T-cell (primary cell): ENCODE measurements around the gene GATA2. TPM values are rescaled to one million over a fixed set of nuclear protein-coding genes. Genes with fewer than 3 reads are reported as not detected.

Source experiments
- ATAC-seq, 4 experiments: fragments of 200-7000 bp in 3 of 4; fragments of 150-1000 bp in 1 of 4; cut with Tn5 transposase; replicated peaks in 1 of 4; 1 replicate in 3 of 4; 2 replicates in 1 of 4; pipeline ENCODE4 v1.10.0; 2021; ENCODE audit warnings: moderate library complexity in 3 of 4, mild to moderate bottlenecking in 2 of 4, moderate number of reproducible peaks in 1 of 4
- CTCF ChIA-PET, 2 donors: fragments of 300-600 bp; sonication (Branson Sonifier 250); formaldehyde crosslinking; loops; one replicate each; lab custom pipeline; 2022; ENCODE audit warnings: antibody characterized with exemption in 2 of 2; lab: Charles Lee
- POLR2A ChIA-PET, 2 donors: fragments of 300-600 bp; sonication (Branson Sonifier 250); formaldehyde crosslinking; loops; one replicate each; lab custom pipeline; 2022; ENCODE audit warnings: antibody characterized with exemption in 2 of 2; lab: Charles Lee
- DNase-seq, 35 experiments: peaks; one replicate each; pipeline versions ENCODE4 v3.0.0 to v3.0.0-alpha.2; 2013 to 2023
- H3K27ac ChIP-seq: one replicate; pipeline ENCODE4 v1.5.1; 2013; ENCODE audit warnings: low read length
- H3K27me3 ChIP-seq, 2 experiments: replicated peaks in 1 of 2; 1 replicate in 1 of 2; 2 replicates in 1 of 2; pipeline versions ENCODE4 v1.6.1 to v1.7.0; 2013; ENCODE audit warnings: low read length in 1 of 2, mixed read lengths in 1 of 2; ENCODE audit not compliant: control insufficient read depth in 2 of 2, insufficient read depth in 2 of 2; ENCODE audit errors: extremely low read depth in 1 of 2
- H3K36me3 ChIP-seq, 2 donors: 1 replicate in 1 of 2; 2 replicates in 1 of 2; pipeline versions ENCODE4 v1.6.1 to v1.7.0; 2013; ENCODE audit warnings: low read length in 1 of 2; ENCODE audit not compliant: control insufficient read depth in 2 of 2, insufficient read depth in 1 of 2; ENCODE audit errors: extremely low read depth in 1 of 2
- H3K4me1 ChIP-seq, 2 experiments: 1 replicate in 1 of 2; 2 replicates in 1 of 2; pipeline versions ENCODE4 v1.6.1 to v1.7.0; 2013; ENCODE audit warnings: low read length in 2 of 2, mixed read lengths in 1 of 2; ENCODE audit not compliant: insufficient read depth in 2 of 2, control insufficient read depth in 1 of 2; ENCODE audit errors: extremely low read depth in 1 of 2
- H3K4me3 ChIP-seq, 2 donors: 1 replicate in 1 of 2; 2 replicates in 1 of 2; pipeline versions ENCODE4 v1.5.1 to v1.7.0; 2013; ENCODE audit warnings: mild to moderate bottlenecking in 2 of 2, low read length in 1 of 2, moderate library complexity in 1 of 2; ENCODE audit not compliant: control insufficient read depth in 1 of 2; ENCODE audit errors: extremely low read depth in 1 of 2
- H3K9me3 ChIP-seq: 2 replicates; pipeline ENCODE4 v1.7.0; 2013
- H3K27ac Mint-ChIP-seq, 2 donors: one replicate each; pipeline ENCODE4 v1.8.0; 2020 to 2021; ENCODE audit warnings: mild to moderate bottlenecking in 2 of 2, mixed read lengths in 2 of 2
- H3K27me3 Mint-ChIP-seq, 2 donors: one replicate each; pipeline ENCODE4 v1.8.0; 2021 to 2022; ENCODE audit warnings: mixed read lengths in 2 of 2
- H3K36me3 Mint-ChIP-seq: one replicate; pipeline ENCODE4 v1.8.0; 2021; ENCODE audit warnings: mixed read lengths
- H3K4me1 Mint-ChIP-seq, 3 donors: one replicate each; pipeline ENCODE4 v1.8.0; 2020 to 2022; ENCODE audit warnings: mixed read lengths in 3 of 3, mild to moderate bottlenecking in 1 of 3
- H3K4me3 Mint-ChIP-seq, 3 donors: one replicate each; pipeline ENCODE4 v1.8.0; 2020 to 2022; ENCODE audit warnings: mild to moderate bottlenecking in 3 of 3, mixed read lengths in 3 of 3, moderate library complexity in 3 of 3
- H3K9me3 Mint-ChIP-seq, 3 donors: one replicate each; pipeline ENCODE4 v1.8.0; 2020 to 2022; ENCODE audit warnings: mixed read lengths in 3 of 3
- WGBS: methylation state at CpG from one replicate; pipeline ENCODE4 v1.1.5; 2013; ENCODE audit warnings: missing lambda C conversion rate; ENCODE audit not compliant: insufficient coverage; 5-methylcytosine and 5-hydroxymethylcytosine counted together
- total RNA-seq, 35 experiments: library from RNA in 6 of 35; stranded (reverse) in 6 of 35; fragments of 120-200 nt in 1 of 35; gene quantifications; one replicate each; pipeline versions ENCODE4 v1.2.1 to v1.2.4 and lab custom pipeline; 2013 to 2026

The GATA2 gene
- total RNA-seq, 5 donors from 2014 or later (not counting 1 experiment from before 2014, with no cell fraction given), result 0.98 to 4.6 (median 3.5) TPM

DNA sequence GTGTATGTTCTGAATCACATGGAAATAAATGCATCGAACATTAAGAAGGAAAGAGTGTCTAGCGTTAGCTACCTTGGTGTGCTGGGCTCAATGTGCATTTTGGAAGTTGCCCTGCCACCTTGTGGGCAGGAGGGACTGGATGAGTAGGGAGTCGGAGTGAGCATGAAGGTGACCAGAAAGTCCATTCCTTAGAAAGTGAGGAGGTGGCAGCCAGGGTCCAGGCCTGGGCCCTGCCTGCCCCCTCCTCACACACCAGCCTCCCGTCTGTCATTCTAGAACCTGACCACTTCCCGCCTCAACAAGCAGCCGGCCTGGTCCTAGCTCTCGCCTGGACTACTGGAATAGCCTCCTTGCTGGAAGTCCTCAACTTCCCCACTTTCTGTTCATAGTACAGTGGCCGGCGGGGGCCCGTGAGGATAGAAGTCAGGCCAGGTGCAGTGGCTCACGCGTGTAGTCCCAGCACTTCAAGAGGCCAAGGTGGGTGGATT, 10.2 kb upstream of the GATA2 start:
- CTCF ChIA-PET, result no interaction called here
- ATAC-seq (no peak), DNase-seq (no peak)

DNA sequence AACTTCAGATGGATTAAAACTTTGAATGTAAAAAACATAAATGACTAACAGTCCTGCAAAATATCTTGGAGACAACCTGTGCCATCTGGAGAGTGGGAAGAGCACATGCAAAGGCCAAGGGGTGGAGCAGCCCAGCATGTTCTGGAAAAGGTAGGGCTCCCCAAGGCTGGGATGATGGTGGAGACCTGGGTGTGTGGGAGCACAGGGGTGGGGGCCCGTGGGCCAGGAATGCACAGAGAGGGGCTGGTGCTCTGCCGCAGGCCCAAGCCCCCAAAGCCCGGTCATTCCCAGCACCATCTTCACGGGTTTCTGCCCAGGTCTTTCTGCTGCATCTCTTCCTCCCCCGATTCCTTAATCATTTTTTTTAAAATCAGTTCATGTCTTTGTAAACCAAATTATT, 9.7 kb upstream of the GATA2 start:
- Mint-ChIP-seq H3K27me3 (peaks cover 44 to 52% of the 10 kb centered on the region in 2 donors), H3K4me3 (no peak overlapping the region), H3K36me3 (no peaks in the 10 kb centered on the region), H3K27ac (no peak overlapping the region), H3K4me1 (peaks cover 0 to 4% (median 2%) of the 10 kb centered on the region in 3 donors), H3K9me3 (no peaks in the 10 kb centered on the region)
- H3K27me3 ChIP-seq, result peaks cover 0 to 57% of the 10 kb centered on the region in 2 experiments
- DNase-seq (no peak), ATAC-seq (no peak)
- no peaks in the 10 kb centered on the region for H3K9me3 ChIP-seq
- peaks cover 0 to 4% of the 10 kb centered on the region in 2 experiments for H3K4me1 ChIP-seq
- no peaks in the 10 kb centered on the region for H3K36me3 ChIP-seq
- H3K4me3 ChIP-seq, result no peak overlapping the region
- 67% methylated on average over 2 of the region's 5 CpGs for WGBS
- no peak overlapping the region for H3K27ac ChIP-seq
- ChIA-PET CTCF (no interaction called here), POLR2A (no interaction called here)

More for the DNA sequence above, 10.2 kb upstream of the GATA2 start:
- Histone ChIP-seq H3K27ac (no peak overlapping the region), H3K4me1 (no peaks in the 10 kb centered on the region), H3K4me3 (no peak overlapping the region), H3K36me3 (no peaks in the 10 kb centered on the region), H3K27me3 (peaks cover 0 to 53% of the 10 kb centered on the region in 2 experiments), H3K9me3 (no peaks in the 10 kb centered on the region)
- Mint-ChIP-seq H3K27ac (no peak overlapping the region), H3K4me3 (no peak overlapping the region), H3K4me1 (peaks cover 0 to 4% (median 0%) of the 10 kb centered on the region in 3 donors), H3K27me3 (peaks cover 48 to 55% of the 10 kb centered on the region in 2 donors), H3K9me3 (no peaks in the 10 kb centered on the region), H3K36me3 (no peaks in the 10 kb centered on the region)
- POLR2A ChIA-PET, result no interaction called here
- 88% methylated on average over 9 of the region's 12 CpGs for WGBS

DNA sequence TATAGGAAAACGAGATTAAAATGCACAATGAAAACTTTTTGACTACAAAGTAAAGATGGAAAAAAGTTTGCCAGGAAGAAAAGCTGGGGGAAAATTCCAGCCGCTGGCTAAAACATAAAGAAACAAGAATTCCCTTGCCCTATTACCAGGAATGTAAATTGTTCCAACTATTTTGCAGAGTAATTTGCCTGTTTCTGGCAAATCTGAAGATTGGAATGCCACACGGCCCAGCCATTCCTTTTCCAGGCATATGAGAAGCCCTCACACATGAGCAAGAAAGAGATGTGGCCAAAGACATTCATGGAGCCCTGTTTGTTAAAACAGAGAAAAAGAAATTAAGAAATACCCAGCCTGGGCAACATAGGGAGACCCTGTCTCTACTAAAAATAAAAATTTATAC, 8.4 kb upstream of the GATA2 start:
- Histone ChIP-seq H3K27me3 (peaks cover 0 to 58% of the 10 kb centered on the region in 2 experiments), H3K9me3 (no peaks in the 10 kb centered on the region), H3K27ac (no peak overlapping the region), H3K36me3 (no peaks in the 10 kb centered on the region), H3K4me1 (peaks cover 0 to 13% of the 10 kb centered on the region in 2 experiments), H3K4me3 (no peak overlapping the region)
- Mint-ChIP-seq H3K36me3 (no peaks in the 10 kb centered on the region), H3K9me3 (no peaks in the 10 kb centered on the region), H3K4me3 (no peak overlapping the region), H3K27ac (no peak overlapping the region), H3K4me1 (peaks cover 4 to 8% (median 8%) of the 10 kb centered on the region in 3 donors), H3K27me3 (peaks cover 35 to 57% of the 10 kb centered on the region in 2 donors)
- no CpG with 5 or more reads among the region's 3 CpGs for WGBS
- ChIA-PET POLR2A (no interaction called here), CTCF (interaction anchor here in 1 of 2 donors (0.6 kb wide), 1 partner anchor 63 kb away, joined by 3 read pairs; no protein-coding TSS in a partner anchor)
- no peak for ATAC-seq
- DNase-seq, result no peak

DNA sequence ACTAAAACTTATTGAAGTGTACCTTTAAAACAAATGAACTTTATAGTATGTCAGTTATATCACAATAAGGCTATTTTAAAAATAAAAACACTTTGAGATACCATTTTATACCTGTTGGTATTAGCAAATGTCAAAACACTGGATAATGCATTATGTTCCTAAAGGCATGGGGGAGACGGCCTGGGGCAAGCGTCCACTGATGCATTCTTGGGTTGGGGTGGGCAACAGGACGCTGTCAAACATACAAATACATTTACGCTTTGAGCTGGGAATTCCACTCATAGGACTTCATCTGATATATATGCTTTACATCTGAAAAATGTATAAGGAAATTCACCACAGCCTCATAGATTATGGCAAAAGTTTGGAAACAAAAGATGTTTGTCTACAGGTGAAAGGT, 7.6 kb upstream of the GATA2 start:
- H3K4me1 Mint-ChIP-seq, result peaks cover 4 to 8% (median 8%) of the 10 kb centered on the region in 3 donors
- H3K4me3 Mint-ChIP-seq, result no peak overlapping the region
- H3K36me3 Mint-ChIP-seq, result no peaks in the 10 kb centered on the region
- ChIA-PET POLR2A (no interaction called here), CTCF (interaction anchor here in 1 of 2 donors (0.7 kb wide), 1 partner anchor 145 kb away, joined by 4 read pairs; no protein-coding TSS in a partner anchor)
- H3K27ac Mint-ChIP-seq, result no peak overlapping the region
- H3K4me3 ChIP-seq, result no peak overlapping the region
- H3K9me3 ChIP-seq, result no peaks in the 10 kb centered on the region
- H3K4me1 ChIP-seq, result peaks cover 0 to 13% of the 10 kb centered on the region in 2 experiments
- no peak overlapping the region for H3K27ac ChIP-seq
- DNase-seq, result no peak
- peaks cover 37 to 64% of the 10 kb centered on the region in 2 donors for H3K27me3 Mint-ChIP-seq
- 70% methylated on average over 2 of the region's 4 CpGs for WGBS
- H3K27me3 ChIP-seq, result peaks cover 0 to 65% of the 10 kb centered on the region in 2 experiments
- ATAC-seq, result no peak
- no peaks in the 10 kb centered on the region for H3K9me3 Mint-ChIP-seq
- H3K36me3 ChIP-seq, result no peaks in the 10 kb centered on the region

DNA sequence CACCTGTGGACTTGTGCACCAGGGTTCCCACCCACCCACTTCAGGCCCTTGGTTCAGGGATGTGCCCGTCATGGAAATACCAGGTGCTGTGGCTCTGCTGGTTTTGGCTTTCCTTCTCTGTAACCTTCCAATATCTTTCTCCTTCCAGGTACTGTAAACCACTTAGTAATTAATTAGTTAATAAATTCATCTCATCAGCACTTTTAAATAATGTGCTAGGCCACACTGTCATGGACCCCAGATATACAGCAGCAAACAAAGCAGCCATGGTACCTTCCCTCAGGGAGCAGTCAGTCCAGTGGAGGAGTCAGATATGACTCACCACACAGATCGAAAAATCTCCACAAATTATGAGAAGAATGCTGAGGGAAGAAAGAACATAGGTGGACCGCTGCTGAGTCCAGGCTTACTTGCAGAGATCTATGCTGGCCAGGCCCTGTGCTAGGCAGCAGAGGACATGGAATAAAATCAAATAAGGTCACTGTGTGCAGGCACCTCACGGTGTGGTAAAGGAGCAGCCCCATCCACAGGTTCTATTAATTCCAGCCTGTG, 6.8 kb upstream of the GATA2 start:
- ChIA-PET POLR2A (no interaction called here), CTCF (no interaction called here)
- Histone ChIP-seq H3K27me3 (peaks cover 0 to 68% of the 10 kb centered on the region in 2 experiments), H3K27ac (no peak overlapping the region), H3K4me3 (no peak overlapping the region), H3K4me1 (peaks cover 0 to 13% of the 10 kb centered on the region in 2 experiments), H3K9me3 (no peaks in the 10 kb centered on the region), H3K36me3 (no peaks in the 10 kb centered on the region)
- no peak for DNase-seq
- WGBS, result 50% methylated on average over 1 of the region's 4 CpGs
- Mint-ChIP-seq H3K4me1 (peaks cover 4 to 8% (median 8%) of the 10 kb centered on the region in 3 donors), H3K27me3 (peaks cover 44 to 68% of the 10 kb centered on the region in 2 donors), H3K27ac (no peak overlapping the region), H3K9me3 (no peaks in the 10 kb centered on the region), H3K36me3 (no peaks in the 10 kb centered on the region), H3K4me3 (no peak overlapping the region)
- ATAC-seq, result no peak

DNA sequence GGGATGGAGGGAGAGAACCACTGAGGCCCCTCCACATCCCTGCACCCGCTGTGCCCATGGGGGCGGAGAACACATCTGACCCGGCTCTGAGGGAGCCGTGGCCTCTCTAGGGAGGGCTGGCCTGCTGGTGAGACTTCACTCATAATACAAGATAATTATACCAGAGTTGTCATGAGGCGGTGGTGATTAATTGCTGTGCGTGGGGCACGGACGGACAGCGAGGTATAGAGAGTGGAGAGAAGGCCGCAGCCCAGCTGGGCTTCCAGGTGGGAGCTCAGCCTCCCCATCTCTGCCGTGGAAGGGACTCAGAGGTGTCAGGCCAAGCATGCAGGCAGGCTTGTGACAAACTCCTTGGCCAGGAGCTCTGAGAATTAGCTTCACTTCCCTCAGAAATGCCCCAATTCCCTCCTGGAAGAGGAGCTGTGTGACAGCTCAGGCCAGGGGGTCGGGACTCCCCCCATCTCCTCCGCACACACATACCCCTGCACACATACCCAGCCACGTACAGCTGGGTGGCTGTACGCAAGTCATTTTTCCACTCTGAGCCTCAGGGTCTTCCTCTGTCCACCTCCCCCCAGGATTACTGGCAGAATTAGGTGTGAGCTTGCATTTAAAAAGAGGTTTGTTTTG, 6.0 kb upstream of the GATA2 start:
- peak overlapping the region in 1 of 2 donors; percentile 28 for H3K27ac Mint-ChIP-seq
- Histone ChIP-seq H3K9me3 (no peaks in the 10 kb centered on the region), H3K36me3 (no peaks in the 10 kb centered on the region), H3K4me3 (no peak overlapping the region), H3K27me3 (peaks cover 0 to 68% of the 10 kb centered on the region in 2 experiments), H3K27ac (no peak overlapping the region), H3K4me1 (peaks cover 0 to 13% of the 10 kb centered on the region in 2 experiments)
- H3K9me3 Mint-ChIP-seq, result no peaks in the 10 kb centered on the region
- CTCF ChIA-PET, result no interaction called here
- WGBS, result 81% methylated on average over 8 of the region's 15 CpGs
- POLR2A ChIA-PET, result no interaction called here
- no peak for ATAC-seq
- peaks cover 51 to 73% of the 10 kb centered on the region in 2 donors for H3K27me3 Mint-ChIP-seq
- peaks cover 4 to 11% (median 8%) of the 10 kb centered on the region in 3 donors for H3K4me1 Mint-ChIP-seq
- no peaks in the 10 kb centered on the region for H3K36me3 Mint-ChIP-seq
- H3K4me3 Mint-ChIP-seq, result peak overlapping the region; percentile 19 to 74 (median 40)
- DNase-seq, result no peak
